Gastroesophageal sphincter (tissue), 3 donors: ENCODE data around the gene METTL6.

ENCODE experiments used
- CTCF ChIP-seq, 4 experiments: fragments of 200-600 bp in 2 of 4; fragments of 450-650 bp in 2 of 4; sonication (generic) in 1 of 4; IDR thresholded peaks; one replicate each; pipeline ENCODE4 v1.5.1; 2017 to 2019; ENCODE audit warnings: antibody characterized with exemption in 4 of 4, mild to moderate bottlenecking in 2 of 4, moderate library complexity in 2 of 4
- EP300 ChIP-seq: sonication (generic); formaldehyde crosslinking; IDR thresholded peaks from one replicate; pipeline ENCODE4 v1.6.1; 2017; ENCODE audit warnings: antibody characterized with exemption, mild to moderate bottlenecking
- POLR2A ChIP-seq, 2 donors: fragments of 450-650 bp; IDR thresholded peaks; one replicate each; pipeline ENCODE4 v1.6.1; 2017; ENCODE audit warnings: antibody characterized with exemption in 2 of 2, mild to moderate bottlenecking in 2 of 2, moderate library complexity in 1 of 2

GRCh38 chr3:15361494-15362214, 65.7 kb downstream of the METTL6 start:
- no peak for TF ChIP-seq CTCF (IDR thresholded peaks at IDR 0.05)
- TF ChIP-seq EP300, result no peak
- TF ChIP-seq POLR2A (IDR thresholded peaks at IDR 0.05), result no peak
